Transverse colon (tissue), 4 donors: ENCODE results near the gene EP400.

Experiments used
- CTCF ChIP-seq, 5 experiments: fragments of 200-600 bp in 3 of 5; fragments of 450-650 bp in 2 of 5; sonication (generic) in 3 of 5; IDR thresholded peaks; 1 replicate in 2 of 5; 2 replicates in 3 of 5; pipeline ENCODE4 v1.5.1; 2016 to 2017; ENCODE audit warnings: antibody characterized with exemption in 5 of 5, inconsistent platforms in 3 of 5, mild to moderate bottlenecking in 2 of 5, moderate library complexity in 1 of 5
- POLR2A ChIP-seq: fragments of 450-650 bp; IDR thresholded peaks from one replicate; pipeline ENCODE4 v1.6.1; 2016; ENCODE audit warnings: antibody characterized with exemption, mild to moderate bottlenecking, moderate library complexity
- POLR2AphosphoS5 ChIP-seq, 3 donors: sonication (generic); formaldehyde crosslinking; IDR thresholded peaks; one replicate each; pipeline ENCODE4 v1.6.1; 2016; ENCODE audit warnings: antibody characterized with exemption in 3 of 3

- TF ChIP-seq POLR2A (no peak), POLR2AphosphoS5 (IDR thresholded peaks at IDR 0.05) (no peak), CTCF (IDR thresholded peaks at IDR 0.05) (no peak)
These were observed 114.9 kb downstream of the EP400 start for GRCh38 chr12:132064631-132065030.
